Measurements from ENCODE around the gene UVRAG. TPM values are rescaled to one million over a fixed set of nuclear protein-coding genes. Genes with fewer than 3 reads are reported as not detected.

Gene UVRAG
- total and polyA plus RNA-seq, 7 donors = 6.2 to 16.8 (median 13.6) TPM

- Histone ChIP-seq H3K4me1 (no peaks in the 10 kb centered on the region), H3K36me3 (ENCODE audit: insufficient read depth in 1 of 2, low read depth in 1 of 2) (no peaks in the 10 kb centered on the region), H3K4me3 (no peak overlapping the region), H3K27ac (no peak overlapping the region), H3K27me3 (ENCODE audit: insufficient read depth in 3 of 3, low read length in 2 of 3) (no peaks in the 10 kb centered on the region), H3K9me3 (no peaks in the 10 kb centered on the region)
- DNase-seq (no peak), ATAC-seq (no peak)
- intact Hi-C loops (cut with DNase I) = no loop called here
- TF ChIP-seq CTCF (IDR thresholded peaks at IDR 0.05) = no peak
- WGBS, 3 donors = 79 to 86% (median 81%) methylated on average over 6 of the region's 6 CpGs
Observed at GRCh38 chr11:75792127-75792731, 22.8 kb upstream of the UVRAG start.

- Histone ChIP-seq H3K4me1 (no peaks in the 10 kb centered on the region), H3K4me3 (no peak overlapping the region), H3K27me3 (ENCODE audit: insufficient read depth in 3 of 3, low read length in 2 of 3) (no peaks in the 10 kb centered on the region), H3K9me3 (no peaks in the 10 kb centered on the region), H3K36me3 (ENCODE audit: insufficient read depth in 1 of 2, low read depth in 1 of 2) (no peaks in the 10 kb centered on the region), H3K27ac (no peak overlapping the region)
- no peak for TF ChIP-seq CTCF (IDR thresholded peaks at IDR 0.05)
- no peak for DNase-seq
- intact Hi-C loops (cut with DNase I) = no loop called here
- 25 to 54% (median 51%) methylated on average over 12 of the region's 12 CpGs for WGBS, 3 donors
- peak; percentile 23 to 59 (median 46) for ATAC-seq
Observed at GRCh38 chr11:75792997-75793800, 21.8 kb upstream of the UVRAG start.

GRCh38 chr11:75793966-75794365 is 21.0 kb upstream of the UVRAG start:
- no peak for ATAC-seq
- Histone ChIP-seq H3K36me3 (ENCODE audit: insufficient read depth in 1 of 2, low read depth in 1 of 2) (no peaks in the 10 kb centered on the region), H3K4me3 (no peak overlapping the region), H3K4me1 (no peaks in the 10 kb centered on the region), H3K27me3 (ENCODE audit: insufficient read depth in 3 of 3, low read length in 2 of 3) (no peaks in the 10 kb centered on the region), H3K9me3 (no peaks in the 10 kb centered on the region), H3K27ac (no peak overlapping the region)
- DNase-seq = no peak
- TF ChIP-seq CTCF (IDR thresholded peaks at IDR 0.05) = no peak
- intact Hi-C loops (cut with DNase I) = no loop called here
- WGBS, 3 donors = 63 to 77% (median 73%) methylated on average over 2 of the region's 2 CpGs

- ATAC-seq = peak; percentile 25 to 49 (median 38)
- 42 to 46% (median 46%) methylated on average over 4 of the region's 4 CpGs for WGBS, 3 donors
Observed at GRCh38 chr11:75795276-75796090, 19.5 kb upstream of the UVRAG start.

More at GRCh38 chr11:75795276-75796090, 19.5 kb upstream of the UVRAG start:
- no peak for DNase-seq
- Histone ChIP-seq H3K4me1 (no peaks in the 10 kb centered on the region), H3K27ac (no peak overlapping the region), H3K4me3 (no peak overlapping the region), H3K36me3 (ENCODE audit: insufficient read depth in 1 of 2, low read depth in 1 of 2) (no peaks in the 10 kb centered on the region), H3K9me3 (no peaks in the 10 kb centered on the region), H3K27me3 (ENCODE audit: insufficient read depth in 3 of 3, low read length in 2 of 3) (no peaks in the 10 kb centered on the region)
- intact Hi-C loops (cut with DNase I) = no loop called here
- no peak for TF ChIP-seq CTCF (IDR thresholded peaks at IDR 0.05)
